AML-193 (cell line): ENCODE results near the gene RHOH.

ENCODE experiments used
- DNase-seq, 2 experiments: peaks; one replicate each; lab custom pipeline; 2025; lab: John Stamatoyannopoulos, UW

The RHOH gene

DNA sequence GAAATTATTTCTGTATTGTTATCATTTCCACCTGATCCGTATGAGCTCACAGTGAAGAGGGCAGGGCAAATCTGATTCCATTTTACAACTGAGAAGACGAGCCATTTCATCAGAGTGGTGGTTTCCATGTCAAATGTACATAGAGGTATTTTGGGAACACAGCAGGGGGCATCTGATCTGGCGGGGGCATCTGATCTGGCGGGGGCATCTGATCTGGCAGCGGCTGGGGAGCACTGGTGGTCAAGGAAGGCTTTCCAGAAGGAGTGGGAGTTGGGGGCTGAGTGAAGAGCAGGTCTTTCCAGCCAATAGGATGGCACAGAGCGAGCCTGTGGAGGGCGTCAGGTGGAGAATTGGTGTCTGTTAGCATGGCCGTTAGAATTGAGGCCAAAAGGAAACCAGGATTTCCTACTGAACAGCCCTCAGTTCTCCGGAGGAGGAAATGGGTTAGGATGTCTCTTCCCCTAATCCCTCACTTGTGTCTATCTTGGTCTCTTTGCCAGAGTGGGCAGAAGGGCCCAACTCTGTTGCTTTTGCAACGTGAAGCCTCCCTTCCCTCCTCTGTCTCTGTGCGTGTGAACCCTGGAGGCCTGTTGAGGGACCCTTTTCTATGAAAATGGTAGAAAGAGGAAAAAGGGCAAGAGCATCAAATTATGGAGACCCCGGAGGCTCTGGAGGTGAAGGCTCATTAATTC, 41.3 kb downstream of the RHOH start:
- no peak for DNase-seq

DNA sequence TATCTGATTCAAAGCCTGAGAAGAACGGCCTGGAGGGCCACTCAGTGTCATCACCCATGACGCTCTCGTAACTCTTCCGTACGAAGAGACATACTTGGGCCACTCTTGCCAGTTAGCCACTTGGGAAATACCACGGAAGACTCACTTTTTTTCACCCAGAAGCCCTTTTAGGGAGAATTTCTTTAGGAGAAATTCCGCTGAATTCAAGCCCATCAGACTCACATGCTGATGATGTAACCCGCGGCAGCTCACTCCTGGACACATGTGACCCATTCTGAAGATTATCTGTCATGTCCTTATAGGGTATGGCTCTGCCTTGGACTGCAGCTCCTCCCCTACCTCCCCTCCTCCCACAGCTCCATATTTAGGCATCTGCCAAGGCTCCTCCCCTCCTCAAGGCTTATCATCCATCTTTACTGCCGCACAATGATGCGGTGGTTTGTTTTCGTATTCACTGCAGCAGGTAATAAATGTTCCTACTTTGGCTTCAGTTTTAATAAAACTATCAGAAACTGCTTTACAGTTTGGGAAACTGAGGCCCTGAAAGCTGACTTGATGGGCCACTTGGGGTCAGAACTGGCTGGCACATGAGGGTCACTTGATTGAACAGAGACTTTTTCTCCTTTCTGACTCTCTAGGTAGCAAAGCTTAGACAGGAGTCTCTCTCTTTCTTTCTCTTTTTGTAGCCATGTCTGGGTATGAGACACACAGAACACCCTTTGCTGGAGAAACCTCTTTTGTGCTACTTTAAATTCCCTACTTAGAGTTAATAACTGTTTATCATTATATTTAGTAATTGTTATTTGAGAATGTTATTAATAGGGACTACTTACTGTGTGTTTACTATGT, 42.1 kb downstream of the RHOH start:
- no peak for DNase-seq

DNA sequence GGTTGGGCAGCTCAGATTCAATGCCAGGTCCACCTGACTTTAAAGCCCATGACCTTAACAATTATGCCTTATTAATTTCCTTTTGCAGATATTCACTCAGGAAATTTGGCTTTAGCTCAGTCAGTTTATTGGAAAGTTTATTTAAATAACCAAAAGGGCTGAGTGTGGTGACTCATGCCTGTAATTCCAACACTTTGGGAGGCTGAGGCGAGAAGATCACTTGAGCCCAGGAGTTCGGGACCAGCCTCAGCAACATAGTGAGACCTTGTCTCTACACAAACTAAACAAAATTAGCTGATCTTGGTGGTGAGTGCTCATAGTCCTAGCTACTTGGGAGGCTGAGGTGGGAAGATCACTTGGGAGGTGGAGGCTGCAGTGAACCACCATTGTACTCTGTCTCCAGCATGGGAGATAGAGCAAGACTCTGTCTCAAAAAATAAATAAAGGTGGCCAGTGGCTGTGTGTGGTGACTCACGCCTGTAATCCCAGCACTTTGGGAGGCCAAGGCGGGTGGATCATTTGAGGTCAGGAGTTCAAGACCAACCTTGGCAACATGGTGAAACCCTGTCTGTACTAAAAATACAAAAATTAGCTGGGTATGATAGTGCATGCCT, 43.3 kb downstream of the RHOH start:
- DNase-seq: no peak

DNA sequence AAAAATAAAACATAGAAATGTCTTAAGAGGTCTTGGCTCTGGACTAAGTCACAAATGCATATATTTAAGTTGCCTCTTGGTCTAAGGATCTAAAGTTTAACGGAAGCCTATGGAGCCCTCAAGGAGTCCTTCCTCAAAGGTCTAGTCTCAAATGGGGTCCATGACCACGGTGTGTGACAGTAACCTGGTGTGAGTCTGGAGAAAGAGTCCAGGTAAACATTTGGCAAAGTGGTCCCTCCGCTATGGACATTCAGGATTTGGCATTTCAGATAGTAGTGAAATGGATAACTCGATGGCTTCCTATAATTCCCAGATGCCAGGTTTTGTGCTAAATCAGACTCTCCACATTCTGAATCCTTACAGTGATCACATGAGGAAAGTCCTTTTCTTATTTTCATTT, 44.2 kb downstream of the RHOH start:
- DNase-seq: no peak

DNA sequence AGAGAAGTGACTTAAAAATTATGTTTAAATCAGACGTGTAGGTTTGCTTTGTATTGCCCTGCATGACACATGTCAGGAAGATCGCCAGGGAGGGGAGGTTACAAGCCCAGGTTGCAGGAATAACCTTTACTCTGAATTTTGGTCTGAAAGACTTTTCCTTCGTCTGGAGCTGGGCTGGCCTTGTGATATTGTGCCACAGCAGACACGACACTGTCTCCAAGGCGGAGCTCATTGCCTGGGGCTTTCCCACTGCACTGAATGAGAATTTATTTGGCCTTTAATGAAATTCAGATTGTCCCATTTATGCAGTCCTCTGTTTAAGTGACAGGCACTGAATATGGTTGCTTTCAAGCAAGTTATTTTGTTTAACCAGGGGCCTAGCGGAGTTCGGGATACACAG, 45.1 kb downstream of the RHOH start:
- DNase-seq: no peak

DNA sequence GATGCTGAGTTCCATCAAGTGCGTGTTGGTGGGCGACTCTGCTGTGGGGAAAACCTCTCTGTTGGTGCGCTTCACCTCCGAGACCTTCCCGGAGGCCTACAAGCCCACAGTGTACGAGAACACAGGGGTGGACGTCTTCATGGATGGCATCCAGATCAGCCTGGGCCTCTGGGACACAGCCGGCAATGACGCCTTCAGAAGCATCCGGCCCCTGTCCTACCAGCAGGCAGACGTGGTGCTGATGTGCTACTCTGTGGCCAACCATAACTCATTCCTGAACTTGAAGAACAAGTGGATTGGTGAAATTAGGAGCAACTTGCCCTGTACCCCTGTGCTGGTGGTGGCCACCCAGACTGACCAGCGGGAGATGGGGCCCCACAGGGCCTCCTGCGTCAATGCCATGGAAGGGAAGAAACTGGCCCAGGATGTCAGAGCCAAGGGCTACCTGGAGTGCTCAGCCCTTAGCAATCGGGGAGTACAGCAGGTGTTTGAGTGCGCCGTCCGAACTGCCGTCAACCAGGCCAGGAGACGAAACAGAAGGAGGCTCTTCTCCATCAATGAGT, 46.6 kb downstream of the RHOH start:
- DNase-seq: no peak

DNA sequence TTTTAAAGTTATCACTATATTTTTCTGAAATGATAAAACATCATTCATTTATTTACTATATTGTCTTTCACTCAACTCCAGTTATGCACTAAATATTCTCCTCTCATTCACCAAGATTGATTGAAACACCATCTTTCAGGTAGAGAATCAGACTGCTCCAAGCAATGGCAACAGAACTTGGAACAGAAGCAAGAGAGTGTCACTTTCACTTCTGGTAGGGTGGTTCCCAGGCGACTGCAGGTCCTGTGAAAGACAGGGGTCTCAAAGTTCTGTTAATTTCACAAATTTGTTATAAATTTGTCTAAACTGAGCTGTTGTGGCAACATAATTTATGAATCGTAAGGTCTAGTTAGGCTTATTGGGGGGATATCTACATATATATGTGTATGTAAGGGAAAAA, 47.8 kb downstream of the RHOH start:
- no peak for DNase-seq

DNA sequence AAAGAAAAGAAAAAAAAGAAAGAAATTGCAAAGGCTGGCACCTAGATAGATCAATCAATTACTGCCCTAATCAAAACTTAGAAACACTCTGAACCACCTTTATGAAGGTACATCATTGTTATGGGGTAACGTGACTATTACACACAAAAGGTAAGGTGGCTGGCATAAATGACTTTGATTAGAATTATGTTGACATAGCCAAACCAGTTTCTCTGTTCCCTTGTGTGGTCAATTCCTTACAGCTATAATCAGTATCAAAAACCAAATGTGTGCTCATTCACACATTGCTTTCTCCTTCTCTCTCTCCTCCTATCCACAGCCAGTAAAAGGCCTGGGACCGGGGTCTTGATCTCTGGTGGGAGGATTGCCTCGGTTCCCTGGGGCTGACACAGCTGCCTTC, 48.7 kb downstream of the RHOH start:
- DNase-seq: no peak

DNA sequence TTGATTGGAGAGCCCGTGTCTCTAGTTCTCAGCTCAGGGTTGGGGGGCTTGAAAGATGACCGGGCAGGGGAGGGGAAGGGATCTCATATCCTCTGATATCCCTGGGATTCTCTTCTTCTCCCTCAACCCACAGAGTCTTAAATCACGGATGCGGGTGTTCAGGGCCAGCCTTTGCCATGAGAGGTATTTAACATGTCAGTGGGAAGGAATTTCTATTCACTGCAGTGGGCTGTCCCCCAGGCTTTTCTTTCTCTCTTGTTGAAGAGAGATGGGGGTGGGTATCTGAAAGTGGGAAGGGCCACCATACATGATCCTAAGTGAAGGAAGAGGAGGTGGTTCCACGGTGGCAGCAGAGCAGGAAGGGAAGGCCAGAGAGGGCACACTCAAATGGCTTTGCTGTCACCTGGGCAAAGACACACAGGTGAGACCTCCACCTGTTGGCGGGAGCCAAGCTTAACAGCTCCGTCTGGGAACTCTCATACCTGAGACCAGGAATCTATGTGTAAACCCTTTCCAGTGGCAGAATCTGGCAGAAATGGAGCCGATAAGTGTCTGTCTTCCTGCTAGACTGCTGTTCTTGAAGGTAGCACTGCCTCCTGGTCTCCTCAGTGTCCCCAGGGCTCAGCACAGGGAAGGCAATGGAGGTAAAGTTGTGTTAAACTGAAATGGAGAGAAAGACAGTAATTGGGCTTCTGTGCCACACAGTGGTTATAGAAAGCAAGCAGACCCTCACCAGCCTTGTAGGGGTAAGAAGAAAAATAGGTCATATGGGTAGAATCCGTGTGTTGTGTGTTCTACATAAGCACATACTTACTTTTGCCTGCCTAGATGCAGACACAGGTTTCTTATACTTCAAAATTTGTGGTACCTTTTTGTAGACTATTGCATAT, 49.4 kb downstream of the RHOH start:
- DNase-seq: no peak

DNA sequence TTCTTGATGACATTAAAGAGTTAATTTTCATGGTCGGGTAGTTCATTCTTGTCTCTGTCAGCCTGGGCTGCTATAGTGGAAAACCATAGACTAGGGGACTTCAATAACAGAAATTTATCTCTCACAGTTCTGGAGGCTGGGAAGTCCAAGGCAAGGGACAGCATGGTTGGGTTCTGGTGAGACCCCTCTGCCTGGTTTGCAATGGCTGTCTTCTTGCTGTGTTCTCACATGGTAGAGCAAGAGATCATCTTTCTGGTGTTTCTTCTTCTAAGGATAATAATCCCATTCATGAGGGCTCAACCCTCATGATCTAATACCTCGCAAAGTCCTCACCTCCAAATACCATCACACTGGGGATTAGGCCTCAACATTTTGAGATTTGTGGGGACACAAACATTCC, 50.1 kb downstream of the RHOH start:
- DNase-seq: no peak

DNA sequence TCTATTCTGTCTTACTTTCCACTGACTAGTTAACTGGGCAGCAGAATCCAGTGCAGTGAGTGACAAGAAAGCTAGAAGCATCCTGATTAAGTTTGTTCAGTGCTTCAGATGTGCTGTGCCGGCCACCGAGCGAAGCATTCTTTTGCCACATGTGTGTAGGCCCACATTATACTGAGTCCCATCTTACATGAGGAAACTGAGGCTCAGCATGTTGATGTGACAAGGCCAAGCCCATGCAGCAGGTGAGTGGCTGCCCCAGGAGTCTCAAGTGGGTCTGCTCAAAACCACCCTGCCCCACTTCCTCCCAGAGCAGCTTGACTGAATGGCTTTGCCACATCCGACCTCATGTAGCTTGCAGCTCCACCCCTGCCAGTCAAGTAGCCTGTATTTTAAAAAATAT, 50.5 kb downstream of the RHOH start:
- no peak for DNase-seq

DNA sequence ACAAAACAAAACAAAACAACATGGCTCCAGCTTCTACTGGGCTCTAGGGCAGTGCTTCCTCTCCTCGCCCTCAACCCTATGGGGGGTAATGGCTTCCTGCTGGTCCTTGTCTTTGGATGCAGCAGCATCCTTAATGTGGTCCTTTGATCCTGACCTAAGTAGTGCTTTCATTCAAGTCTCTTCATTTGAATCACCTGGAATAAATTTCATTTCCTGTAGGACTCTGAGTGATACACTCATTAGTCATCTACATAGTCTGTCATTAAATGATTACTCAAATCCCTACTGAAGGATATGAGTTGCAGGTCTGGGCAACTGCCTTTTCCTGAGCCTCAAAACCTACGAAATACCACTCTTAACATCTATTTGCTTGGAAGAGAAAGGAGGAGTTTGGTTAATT, 54.5 kb downstream of the RHOH start:
- DNase-seq: no peak

DNA sequence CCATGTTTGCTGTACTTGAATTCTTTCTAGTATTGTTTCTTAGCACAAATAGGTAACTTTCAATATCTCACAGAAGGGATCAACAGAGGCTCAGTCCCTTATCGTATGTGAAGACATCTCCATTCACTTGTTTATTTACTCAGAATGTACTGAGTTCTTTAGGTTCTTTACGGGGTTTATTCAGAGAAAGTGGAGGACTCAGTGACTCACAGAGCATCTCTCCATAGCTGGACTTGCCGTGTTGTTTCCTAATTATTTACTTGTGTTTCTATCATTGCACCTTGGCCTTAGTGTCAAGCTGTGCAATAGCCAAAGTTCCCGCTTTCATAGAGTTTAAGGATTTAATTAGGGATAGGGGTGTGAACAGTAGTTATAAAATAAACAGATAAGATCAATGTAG, 57.1 kb downstream of the RHOH start:
- DNase-seq: no peak

DNA sequence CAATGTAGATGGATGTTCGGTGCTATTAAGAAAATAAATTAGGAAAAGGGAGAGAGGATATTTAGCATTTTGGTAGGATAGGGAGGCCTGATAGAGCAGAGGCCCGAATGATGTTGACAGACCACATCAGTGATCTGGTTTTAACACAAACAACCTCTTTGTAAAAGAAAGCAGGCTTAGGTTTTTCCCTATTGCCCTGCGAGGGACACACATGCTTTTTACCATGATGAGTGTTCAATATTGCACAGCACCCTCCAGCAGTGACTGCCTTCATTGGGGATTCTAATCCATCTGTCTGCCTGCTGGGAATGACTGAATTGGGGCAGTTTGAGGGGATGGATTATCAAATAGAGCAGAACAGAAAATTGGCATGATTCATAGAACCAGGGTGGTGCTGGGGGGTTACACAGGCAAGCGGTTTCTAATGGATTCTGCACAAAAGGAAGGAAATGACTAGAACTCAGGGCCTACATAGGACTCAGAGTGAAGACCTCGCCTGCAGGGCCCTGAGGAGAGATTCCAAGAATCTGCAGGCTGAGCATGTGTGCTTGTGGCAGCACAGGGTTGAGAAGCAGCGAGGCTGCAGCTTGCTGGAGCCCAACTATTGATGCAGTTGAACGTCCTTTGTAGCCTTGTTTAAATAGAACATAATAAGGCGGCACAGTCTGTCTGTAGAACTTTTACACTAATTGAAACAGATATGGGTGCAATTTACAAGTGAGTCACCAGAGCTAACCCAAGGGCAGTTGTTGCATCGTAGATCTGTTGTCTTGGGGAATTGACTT, 58.0 kb downstream of the RHOH start:
- no peak for DNase-seq

DNA sequence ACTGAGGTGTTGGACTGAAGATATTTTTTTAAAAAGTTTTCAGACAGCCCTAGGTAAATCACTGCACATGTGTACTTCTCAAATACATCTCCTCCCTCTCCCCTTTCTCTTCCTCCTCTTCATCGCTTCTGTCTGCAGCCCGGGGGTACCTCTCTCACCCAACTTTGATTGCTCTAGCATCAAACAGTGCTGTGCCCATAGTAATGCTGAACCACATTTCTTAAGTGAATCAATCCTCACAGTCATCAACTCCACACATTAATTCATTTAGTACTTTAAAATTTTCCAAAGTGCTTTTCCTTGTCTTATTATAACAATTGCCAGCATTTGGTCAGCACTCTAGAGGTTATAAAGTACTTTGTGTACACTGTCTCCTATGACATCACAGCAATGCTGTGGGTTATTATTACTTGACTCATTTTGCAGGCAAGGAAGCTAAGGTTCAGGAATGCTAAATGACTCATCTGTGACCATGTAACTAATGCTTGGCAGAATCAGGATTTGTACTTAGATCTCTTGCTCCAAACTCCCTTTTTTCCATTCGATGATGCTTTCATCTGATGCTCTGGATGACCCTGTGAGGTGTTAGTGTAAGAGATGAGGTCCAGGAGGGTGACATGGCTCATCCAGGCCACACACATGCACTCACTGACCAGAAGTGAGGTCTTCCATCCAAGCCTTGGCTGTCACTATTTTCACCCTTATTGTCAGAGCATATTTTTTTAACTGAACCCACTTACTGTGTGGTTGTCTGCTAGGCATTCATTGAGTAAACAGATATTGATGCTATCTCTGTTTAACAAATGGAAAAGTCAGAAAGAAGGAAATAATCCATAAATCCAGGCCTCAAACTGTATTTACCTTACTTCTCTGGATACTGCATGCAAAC, 58.8 kb downstream of the RHOH start:
- no peak for DNase-seq

DNA sequence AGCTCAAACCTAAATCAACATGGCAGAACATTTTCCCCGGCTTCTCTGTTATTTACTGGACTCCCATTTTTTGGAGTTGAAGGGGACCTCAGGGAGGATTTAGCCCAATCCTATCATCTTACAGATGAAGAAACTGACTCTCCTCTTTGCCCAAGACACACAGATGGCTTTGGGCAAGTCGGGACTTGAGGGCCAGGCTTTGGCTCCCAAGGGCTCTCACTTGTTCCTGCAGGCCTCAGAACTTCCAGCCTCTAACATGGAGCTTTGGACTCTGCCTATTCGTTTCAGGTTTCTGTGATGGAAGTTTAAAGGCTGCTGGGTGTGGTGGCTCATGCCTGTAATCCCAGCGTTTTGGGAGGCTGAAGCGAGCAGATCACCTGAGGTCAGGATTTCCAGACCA, 59.5 kb downstream of the RHOH start:
- DNase-seq: no peak

DNA sequence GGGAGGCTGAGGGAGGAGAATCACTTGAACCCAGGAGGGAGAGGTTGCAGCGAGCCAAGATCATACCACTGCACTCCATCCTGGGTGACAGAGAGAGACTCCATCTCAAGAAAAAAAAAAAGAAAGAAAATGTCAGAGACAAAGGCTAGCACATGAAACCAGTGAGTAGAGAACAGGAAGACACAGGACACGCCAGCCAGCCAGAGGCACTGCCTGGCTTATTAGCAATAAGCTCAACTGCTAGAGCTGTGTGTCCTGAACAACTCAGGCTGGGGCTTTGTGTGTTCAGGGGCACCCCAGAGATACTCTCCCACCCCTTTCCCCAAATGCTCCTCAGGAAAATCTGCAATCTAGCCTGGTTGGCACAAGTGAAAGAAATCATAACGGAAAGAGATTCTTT, 60.0 kb downstream of the RHOH start:
- DNase-seq: no peak

DNA sequence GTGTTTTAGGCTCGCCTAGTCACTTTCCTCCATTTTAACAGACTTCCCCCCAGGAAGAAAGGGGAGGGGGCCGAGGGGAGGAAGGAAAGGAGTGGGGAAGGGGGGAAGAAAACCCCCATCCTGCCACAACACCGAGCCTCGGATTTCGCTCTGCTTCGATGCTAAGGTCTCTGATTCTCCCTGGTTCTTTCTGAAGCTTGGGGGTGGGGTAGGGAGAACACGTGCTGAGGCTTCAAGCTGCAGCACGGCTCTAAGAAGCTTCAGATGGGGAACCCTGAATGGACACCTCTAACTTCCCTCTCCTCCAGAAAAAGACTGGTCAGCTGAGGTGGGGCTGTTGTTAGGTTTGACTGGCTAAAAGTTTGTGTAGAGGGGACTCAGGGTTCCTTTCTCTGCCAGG, 61.8 kb downstream of the RHOH start:
- no peak for DNase-seq

DNA sequence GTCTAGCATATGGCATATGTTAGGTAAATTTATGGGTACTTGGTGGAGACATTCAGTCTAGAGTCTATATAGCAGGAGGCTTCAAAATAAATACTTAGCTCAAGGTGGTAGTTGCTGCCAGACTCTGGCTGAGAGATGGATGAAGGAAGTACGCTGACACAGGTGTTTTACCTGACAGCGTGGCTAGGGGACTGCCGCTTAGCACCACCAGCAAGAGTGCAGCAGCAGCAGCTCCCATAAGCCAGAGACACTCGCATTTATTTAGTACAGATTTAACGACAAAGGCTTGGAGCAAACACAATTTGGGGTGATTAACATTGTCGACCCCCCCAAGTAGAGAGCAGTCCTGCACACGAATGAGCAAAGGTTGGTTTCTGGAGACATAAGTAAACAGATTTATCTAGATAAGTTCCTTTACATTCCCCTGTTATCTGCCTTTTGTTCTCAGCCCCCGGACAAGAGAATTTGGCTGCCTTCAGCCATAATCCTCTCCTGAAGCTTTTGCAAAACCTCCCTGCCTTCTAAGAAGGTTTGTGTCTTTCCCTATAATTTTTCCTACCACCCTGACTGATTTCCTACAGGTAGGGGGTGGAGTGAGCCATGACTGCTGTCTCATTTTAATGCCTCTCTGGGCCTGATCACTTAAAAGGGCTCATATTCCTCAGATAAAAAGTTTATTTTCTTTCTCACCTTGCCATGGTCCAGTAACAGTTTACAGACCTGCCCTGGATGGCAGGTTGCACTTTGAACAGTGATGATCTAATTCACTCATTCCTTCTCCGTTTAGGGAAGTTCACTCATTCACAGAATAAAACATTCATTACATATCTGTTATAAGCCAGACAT, 64.6 kb downstream of the RHOH start:
- no peak for DNase-seq
